Esophagus muscularis mucosa (tissue), 4 donors: Measurements from ENCODE around the gene NKPD1. TPM values are rescaled to one million over a fixed set of nuclear protein-coding genes. Genes with fewer than 3 reads are reported as not detected.

Experiments
- DNase-seq: peaks from one replicate; pipeline ENCODE4 v3.0.0-alpha.2; 2017; ENCODE audit errors: extremely low spot score
- H3K27ac ChIP-seq, 4 donors: fragments of 200-600 bp; sonication (generic); replicated peaks in 1 of 4; 1 replicate in 3 of 4; 2 replicates in 1 of 4; pipeline ENCODE4 v1.5.1; 2016 to 2019; ENCODE audit warnings: mild to moderate bottlenecking in 1 of 4
- H3K27me3 ChIP-seq, 4 donors: fragments of 200-600 bp; sonication (generic); one replicate each; pipeline versions ENCODE4 v1.5.1 to v1.6.0; 2016 to 2019
- H3K36me3 ChIP-seq, 4 donors: fragments of 200-600 bp; sonication (generic); one replicate each; pipeline ENCODE4 v1.5.1; 2016 to 2019
- H3K4me1 ChIP-seq, 4 donors: fragments of 200-600 bp; sonication (generic); one replicate each; pipeline ENCODE4 v1.5.1; 2016 to 2019
- H3K4me3 ChIP-seq, 4 donors: fragments of 200-600 bp; sonication (generic); 1 replicate in 2 of 4; 2 replicates in 2 of 4; pipeline ENCODE4 v1.5.1; 2016 to 2019; ENCODE audit warnings: mild to moderate bottlenecking in 4 of 4, moderate library complexity in 1 of 4
- H3K9me3 ChIP-seq, 4 donors: fragments of 200-600 bp; sonication (generic); 1 replicate in 3 of 4; 2 replicates in 1 of 4; pipeline ENCODE4 v1.5.1; 2016 to 2019
- EP300 ChIP-seq: sonication (generic); formaldehyde crosslinking; IDR thresholded peaks from one replicate; pipeline ENCODE4 v1.6.1; 2017; ENCODE audit warnings: antibody characterized with exemption
- POLR2A ChIP-seq: fragments of 450-650 bp; IDR thresholded peaks from one replicate; pipeline ENCODE4 v1.6.1; 2017; ENCODE audit warnings: antibody characterized with exemption, moderate library complexity, mild to moderate bottlenecking, low read depth
- POLR2AphosphoS5 ChIP-seq, 2 donors: sonication (generic); formaldehyde crosslinking; IDR thresholded peaks; one replicate each; pipeline ENCODE4 v1.6.1; 2017; ENCODE audit warnings: antibody characterized with exemption in 2 of 2
- WGBS: methylation state at CpG from one replicate; pipeline ENCODE4 v1.1.5; 2018; 5-methylcytosine and 5-hydroxymethylcytosine counted together
- intact Hi-C: fragments of 100-400 bp; cut with DNase I; formaldehyde crosslinking; loops from one replicate; pipeline ENCODE4 v1.15.1; 2023
- total RNA-seq, 4 donors: library from RNA; depleted of rRNA; stranded (reverse); fragments of >200 nt; gene quantifications; one replicate each; pipeline versions ENCODE4 v1.1.0 to v1.2.1, GENCODE V29; 2016
- TF ChIP-seq, protein P1 (sequence below), 3 experiments: fragments of 200-600 bp in 2 of 3; fragments of 450-650 bp in 1 of 3; sonication (generic) in 2 of 3; IDR thresholded peaks; one replicate each; pipeline ENCODE4 v1.5.1; 2017 to 2019; ENCODE audit warnings: antibody characterized with exemption in 3 of 3, mild to moderate bottlenecking in 2 of 3, moderate library complexity in 1 of 3

The NKPD1 gene
- total RNA-seq, 4 donors from 2014 or later, result 0.26 TPM; not detected in 3

DNA sequence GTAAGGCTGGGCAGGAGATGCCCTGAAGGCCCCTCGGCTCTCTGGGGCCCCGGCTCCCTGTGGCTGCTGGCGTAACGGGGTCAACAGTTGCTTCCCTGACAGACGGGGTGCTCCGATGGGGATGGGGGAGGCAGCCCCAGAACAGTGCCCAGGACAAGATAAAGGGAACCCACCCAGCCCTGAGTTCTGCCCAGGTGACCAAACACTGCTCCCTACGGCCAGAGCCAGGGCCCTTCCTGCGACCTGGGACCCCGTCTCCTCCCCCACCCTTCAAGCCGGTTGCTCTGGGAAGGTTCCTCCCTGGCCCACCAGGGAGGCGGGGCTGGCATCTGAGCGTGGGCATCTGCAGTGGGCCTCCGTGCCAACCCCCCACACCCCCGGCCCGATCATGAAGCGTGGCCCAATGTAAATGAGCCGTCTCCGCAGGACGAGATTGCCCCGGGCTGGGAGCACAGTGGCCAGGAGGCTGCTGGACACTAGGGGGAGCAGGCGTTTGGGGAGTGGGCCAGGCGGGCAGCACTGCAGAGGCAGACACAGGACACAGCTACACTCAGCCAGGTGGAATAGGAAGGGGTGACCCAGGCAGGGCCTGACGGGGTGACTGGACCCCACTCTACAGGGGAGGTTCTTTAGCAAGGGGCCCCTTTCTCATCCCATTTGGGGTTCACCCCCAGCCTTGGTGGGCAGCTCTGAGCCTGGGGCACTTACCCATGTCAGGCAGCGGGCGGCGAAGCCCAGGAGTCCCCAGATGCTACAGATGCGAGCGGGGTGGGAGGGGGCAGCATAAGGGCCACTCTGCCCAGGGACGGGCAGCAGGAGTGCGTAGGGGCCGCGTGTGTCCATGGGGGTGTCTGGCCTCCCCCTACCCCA, 1.2 kb upstream of the NKPD1 start:
- Histone ChIP-seq H3K27me3 (peaks cover 0 to 55% (median 33%) of the 10 kb centered on the region in 4 donors), H3K4me3 (no peak overlapping the region), H3K27ac (no peak overlapping the region), H3K4me1 (peaks cover 13 to 28% (median 19%) of the 10 kb centered on the region in 4 donors), H3K9me3 (no peaks in the 10 kb centered on the region), H3K36me3 (no peaks in the 10 kb centered on the region)
- intact Hi-C loops, result no loop called here
- 42% methylated on average over 9 of the region's 32 CpGs for WGBS
- TF ChIP-seq POLR2AphosphoS5 (IDR thresholded peaks at IDR 0.05), result no peak
- TF ChIP-seq, protein P1, sequence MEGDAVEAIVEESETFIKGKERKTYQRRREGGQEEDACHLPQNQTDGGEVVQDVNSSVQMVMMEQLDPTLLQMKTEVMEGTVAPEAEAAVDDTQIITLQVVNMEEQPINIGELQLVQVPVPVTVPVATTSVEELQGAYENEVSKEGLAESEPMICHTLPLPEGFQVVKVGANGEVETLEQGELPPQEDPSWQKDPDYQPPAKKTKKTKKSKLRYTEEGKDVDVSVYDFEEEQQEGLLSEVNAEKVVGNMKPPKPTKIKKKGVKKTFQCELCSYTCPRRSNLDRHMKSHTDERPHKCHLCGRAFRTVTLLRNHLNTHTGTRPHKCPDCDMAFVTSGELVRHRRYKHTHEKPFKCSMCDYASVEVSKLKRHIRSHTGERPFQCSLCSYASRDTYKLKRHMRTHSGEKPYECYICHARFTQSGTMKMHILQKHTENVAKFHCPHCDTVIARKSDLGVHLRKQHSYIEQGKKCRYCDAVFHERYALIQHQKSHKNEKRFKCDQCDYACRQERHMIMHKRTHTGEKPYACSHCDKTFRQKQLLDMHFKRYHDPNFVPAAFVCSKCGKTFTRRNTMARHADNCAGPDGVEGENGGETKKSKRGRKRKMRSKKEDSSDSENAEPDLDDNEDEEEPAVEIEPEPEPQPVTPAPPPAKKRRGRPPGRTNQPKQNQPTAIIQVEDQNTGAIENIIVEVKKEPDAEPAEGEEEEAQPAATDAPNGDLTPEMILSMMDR (IDR thresholded peaks at IDR 0.05), result peak in 2 of 3 experiments; percentile 16 to 38
- DNase-seq, result no peak

DNA sequence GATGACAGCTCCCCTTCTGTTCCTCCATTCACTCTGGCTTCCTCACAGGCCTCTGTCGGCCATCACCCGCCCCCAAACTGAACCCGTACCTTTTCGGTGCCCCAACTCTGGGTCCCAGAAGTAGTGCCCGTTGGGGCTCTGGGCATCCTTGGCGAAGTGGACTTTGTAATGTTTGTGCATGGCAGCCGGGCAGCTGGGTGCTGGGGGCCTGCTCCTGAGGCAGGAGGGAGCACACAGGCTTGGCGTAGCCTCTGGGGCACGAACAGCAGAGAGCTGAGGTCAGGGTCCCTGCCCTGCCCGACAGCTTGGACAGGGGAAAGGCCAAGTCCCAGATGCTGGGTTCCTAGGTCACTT, 834 bp downstream of the NKPD1 start:
- no peak for DNase-seq
- intact Hi-C loops, result no loop called here
- WGBS, result 81% methylated on average over 10 of the region's 10 CpGs
- Histone ChIP-seq H3K27me3 (peaks cover 0 to 73% (median 33%) of the 10 kb centered on the region in 4 donors), H3K9me3 (no peaks in the 10 kb centered on the region), H3K36me3 (no peaks in the 10 kb centered on the region), H3K4me1 (peaks cover 8 to 25% (median 13%) of the 10 kb centered on the region in 4 donors), H3K27ac (no peak overlapping the region), H3K4me3 (no peak overlapping the region)
- TF ChIP-seq POLR2A (no peak), EP300 (no peak), POLR2AphosphoS5 (IDR thresholded peaks at IDR 0.05) (no peak)
- TF ChIP-seq, protein P1 (IDR thresholded peaks at IDR 0.05), result no peak

DNA sequence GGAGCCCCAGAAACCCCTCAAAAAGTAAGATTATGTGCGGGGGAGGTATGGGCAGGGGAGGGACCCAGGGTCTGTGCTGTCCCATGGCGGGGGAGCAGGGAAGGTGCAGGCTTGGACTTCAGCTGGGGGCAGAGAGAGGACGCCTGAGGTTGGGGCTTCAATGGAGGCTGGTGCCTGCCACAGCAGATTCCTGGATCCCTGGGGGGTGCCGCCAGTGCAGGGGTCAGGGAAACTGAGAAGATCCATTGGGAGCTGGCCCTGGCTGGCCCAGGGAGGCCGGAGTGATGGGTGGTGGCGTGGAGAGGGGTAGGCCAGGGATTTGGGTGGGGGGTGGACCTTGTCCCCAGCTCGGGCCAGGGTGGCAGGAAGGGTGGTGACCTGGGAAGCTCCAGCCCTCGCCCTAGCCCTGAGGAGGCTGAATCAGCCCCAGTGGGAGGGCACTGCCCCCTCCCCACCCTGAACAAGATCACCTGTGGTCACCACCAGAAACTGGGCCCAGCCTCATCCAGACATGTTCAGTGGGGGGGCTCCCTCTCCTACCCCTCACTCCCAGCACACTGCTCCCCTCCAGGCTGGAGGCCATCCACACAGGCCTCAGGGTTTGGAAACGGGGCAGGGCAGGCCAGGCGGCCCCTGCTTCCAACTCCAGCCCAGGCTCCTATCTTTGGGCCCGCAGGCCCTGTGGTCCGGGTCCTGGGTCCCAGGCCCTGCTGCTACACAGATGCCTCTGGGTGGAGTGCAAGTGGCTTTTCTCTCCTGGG, 1.4 kb downstream of the NKPD1 start:
- no peak overlapping the region for H3K4me3 ChIP-seq
- TF ChIP-seq, protein P1 (IDR thresholded peaks at IDR 0.05), result no peak
- no peak for TF ChIP-seq POLR2AphosphoS5 (IDR thresholded peaks at IDR 0.05)
- no peak for TF ChIP-seq EP300
- no peak for TF ChIP-seq POLR2A
- no peak overlapping the region for H3K27ac ChIP-seq
- intact Hi-C loops, result no loop called here
- no peaks in the 10 kb centered on the region for H3K36me3 ChIP-seq
- H3K9me3 ChIP-seq, result no peaks in the 10 kb centered on the region
- 85% methylated on average over 12 of the region's 12 CpGs for WGBS
- peaks cover 0 to 76% (median 33%) of the 10 kb centered on the region in 4 donors for H3K27me3 ChIP-seq
- H3K4me1 ChIP-seq, result peaks cover 3 to 21% (median 8%) of the 10 kb centered on the region in 4 donors
- no peak for DNase-seq

DNA sequence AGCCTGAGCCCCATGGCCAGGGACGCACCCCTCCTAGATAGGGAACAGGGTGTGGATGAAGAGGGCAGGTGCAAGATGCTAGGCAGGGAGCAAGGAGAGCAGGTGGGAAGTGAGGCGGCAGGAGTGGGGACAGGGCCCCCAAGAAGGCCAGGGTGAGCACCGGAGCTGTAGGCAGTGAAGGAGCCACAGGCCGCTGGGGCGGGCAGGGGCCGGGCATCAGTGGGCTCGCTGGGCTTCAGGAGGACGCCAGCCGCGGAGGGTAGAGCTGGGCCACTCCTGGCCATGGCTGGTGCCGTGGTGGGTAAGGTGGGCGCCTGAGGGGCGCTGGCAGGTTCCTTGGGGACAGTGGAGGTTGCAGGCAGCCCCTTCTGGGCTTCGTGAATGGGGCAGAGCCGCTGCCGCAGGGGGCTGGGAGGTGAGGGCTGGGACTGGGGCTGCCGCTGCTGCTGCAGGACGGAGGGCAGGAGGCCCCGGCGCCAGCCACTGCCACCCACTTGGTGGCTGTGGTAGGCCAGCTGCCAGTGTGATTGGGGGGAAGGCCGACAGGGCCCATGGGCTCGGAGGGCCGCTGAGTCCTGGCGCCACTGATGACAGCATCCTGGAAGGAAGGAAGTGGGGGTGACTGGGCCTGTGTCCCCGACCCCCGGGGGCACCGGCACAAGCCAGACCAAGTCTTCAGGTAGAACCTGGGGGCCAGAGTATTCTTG, 2.1 kb downstream of the NKPD1 start:
- intact Hi-C loops, result no loop called here
- no peak overlapping the region for H3K27ac ChIP-seq
- no peaks in the 10 kb centered on the region for H3K9me3 ChIP-seq
- no peak overlapping the region for H3K4me3 ChIP-seq
- TF ChIP-seq, protein P1 (IDR thresholded peaks at IDR 0.05), result no peak
- TF ChIP-seq EP300 (no peak), POLR2A (no peak), POLR2AphosphoS5 (IDR thresholded peaks at IDR 0.05) (no peak)
- H3K36me3 ChIP-seq, result no peaks in the 10 kb centered on the region
- no peak for DNase-seq
- H3K27me3 ChIP-seq, result peaks cover 0 to 83% (median 34%) of the 10 kb centered on the region in 4 donors
- H3K4me1 ChIP-seq, result peaks cover 4 to 21% (median 10%) of the 10 kb centered on the region in 4 donors
- WGBS, result 79% methylated on average over 22 of the region's 27 CpGs
